Large intestine (tissue), 12 donors: Measurements from ENCODE around the gene SPACA1. TPM values are rescaled to one million over a fixed set of nuclear protein-coding genes. Genes with fewer than 3 reads are reported as not detected.
"Not testable (repeated sequence)": the region's sequence is repeated elsewhere in the genome, so short reads cannot be mapped to it uniquely, and the experiment has no call there.

Experiments used
- DNase-seq, 2 donors: peaks; one replicate each; pipeline versions ENCODE4 v3.0.0 to v3.0.0-alpha.2; 2013
- H3K27ac ChIP-seq: one replicate; pipeline ENCODE4 v1.5.1; 2013; ENCODE audit warnings: low read length
- H3K27me3 ChIP-seq: 2 replicates; pipeline ENCODE4 v1.6.1; 2013; ENCODE audit warnings: low read length; ENCODE audit not compliant: control insufficient read depth, insufficient read depth
- H3K36me3 ChIP-seq: 2 replicates; pipeline ENCODE4 v1.6.1; 2013; ENCODE audit warnings: low read length; ENCODE audit not compliant: control insufficient read depth, insufficient read depth
- H3K4me1 ChIP-seq: one replicate; pipeline ENCODE4 v1.6.1; 2013; ENCODE audit warnings: low read length; ENCODE audit not compliant: control insufficient read depth, insufficient read depth
- H3K4me3 ChIP-seq: one replicate; pipeline ENCODE4 v1.5.1; 2013; ENCODE audit warnings: low read length
- H3K9me3 ChIP-seq: one replicate; pipeline ENCODE4 v1.6.1; 2013; ENCODE audit warnings: mild to moderate bottlenecking, low read depth, low read length, moderate library complexity; ENCODE audit not compliant: control insufficient read depth
- WGBS: methylation state at CpG from one replicate; pipeline ENCODE4 v1.1.5; 2013; ENCODE audit warnings: low lambda C conversion rate; ENCODE audit not compliant: insufficient coverage; 5-methylcytosine and 5-hydroxymethylcytosine counted together
- long read RNA-seq, 11 donors: transcript quantifications; one replicate each; lab custom pipeline, GENCODE V29; 2026
- polyA plus RNA-seq: library from polyadenylated mRNA; unstranded; fragments of 120-200 nt; gene quantifications from one replicate; pipeline ENCODE4 v1.2.1, GENCODE V29; 2013

SPACA1 gene
- polyA plus RNA-seq, result not detected
- long read RNA-seq, donor 1, result 0 reads
- long read RNA-seq, donor 2, result 0 reads
- long read RNA-seq, donor 3, result 0 reads
- long read RNA-seq, donor 4, result 0 reads
- long read RNA-seq, donor 5, result 0 reads
- long read RNA-seq, donor 6, result 0 reads
- long read RNA-seq, donor 7, result 0 reads
- long read RNA-seq, donor 8, result 0 reads
- long read RNA-seq, donor 9, result 0 reads
- long read RNA-seq, donor 10, result 0 reads
- long read RNA-seq, donor 11, result 0 reads

- Histone ChIP-seq H3K27ac (no peak within 1 kb of the TSS), H3K27me3 (no peaks in the 10 kb centered on the region), H3K4me1 (peaks cover 6% of the 10 kb centered on the region), H3K4me3 (no peak within 1 kb of the TSS), H3K9me3 (peaks cover 8% of the 10 kb centered on the region), H3K36me3 (no peaks in the 10 kb centered on the region)
- WGBS, result no CpG with 5 or more reads among the region's 77 CpGs
- DNase-seq, result no peak
These were observed at the start of gene SPACA1 for GRCh38 chr6:88047510-88048150. Gene SPACA1 (plus strand): TSS chr6:88047841. CDS start chr6:88047906, 65 bp downstream.

GRCh38 chr6:88000713-88001112 is 46.9 kb upstream of the SPACA1 start:
- H3K4me1 ChIP-seq, result peaks cover 6% of the 10 kb centered on the region
- H3K4me3 ChIP-seq, result no peak overlapping the region
- no peak overlapping the region for H3K27ac ChIP-seq
- H3K9me3 ChIP-seq, result no peaks in the 10 kb centered on the region
- WGBS, result no CpG with 5 or more reads among the region's 1 CpG
- no peaks in the 10 kb centered on the region for H3K27me3 ChIP-seq
- no peak for DNase-seq
- no peaks in the 10 kb centered on the region for H3K36me3 ChIP-seq

- not testable (repeated sequence) for DNase-seq, H3K27ac ChIP-seq, H3K4me1 ChIP-seq, H3K4me3 ChIP-seq, H3K36me3 ChIP-seq, H3K27me3 ChIP-seq, H3K9me3 ChIP-seq
- WGBS, result no CpG with 5 or more reads among the region's 8 CpGs
These were observed 46.4 kb upstream of the SPACA1 start for GRCh38 chr6:88001279-88001678.

GRCh38 chr6:88004707-88005106 is 42.9 kb upstream of the SPACA1 start:
- Histone ChIP-seq H3K4me3 (no peak overlapping the region), H3K9me3 (no peaks in the 10 kb centered on the region), H3K27me3 (no peaks in the 10 kb centered on the region), H3K4me1 (peaks cover 10% of the 10 kb centered on the region), H3K27ac (peak overlapping the region; percentile 37), H3K36me3 (no peaks in the 10 kb centered on the region)
- peak; percentile 8 to 49 for DNase-seq
- WGBS, result 80% methylated on average over 1 of the region's 4 CpGs

- DNase-seq, result no peak
- no peak overlapping the region for H3K4me3 ChIP-seq
- no peaks in the 10 kb centered on the region for H3K36me3 ChIP-seq
- H3K9me3 ChIP-seq, result no peaks in the 10 kb centered on the region
- no peaks in the 10 kb centered on the region for H3K27me3 ChIP-seq
- peaks cover 10% of the 10 kb centered on the region for H3K4me1 ChIP-seq
- H3K27ac ChIP-seq, result no peak overlapping the region
- 47% methylated on average over 3 of the region's 12 CpGs for WGBS
These were observed 41.1 kb upstream of the SPACA1 start for GRCh38 chr6:88006557-88006956.

GRCh38 chr6:88008411-88008810 is 39.2 kb upstream of the SPACA1 start:
- DNase-seq, result no peak
- 72% methylated on average over 3 of the region's 4 CpGs for WGBS
- Histone ChIP-seq H3K9me3 (no peaks in the 10 kb centered on the region), H3K36me3 (no peaks in the 10 kb centered on the region), H3K4me3 (peak overlapping the region; percentile 0), H3K27ac (peak overlapping the region; percentile 39), H3K27me3 (no peaks in the 10 kb centered on the region), H3K4me1 (peaks cover 10% of the 10 kb centered on the region)

GRCh38 chr6:88008831-88009231 is 38.8 kb upstream of the SPACA1 start:
- Histone ChIP-seq H3K36me3 (no peaks in the 10 kb centered on the region), H3K4me1 (peaks cover 10% of the 10 kb centered on the region), H3K9me3 (no peaks in the 10 kb centered on the region), H3K27me3 (no peaks in the 10 kb centered on the region), H3K4me3 (peak overlapping the region; percentile 0), H3K27ac (peak overlapping the region; percentile 39)
- WGBS, result no CpG with 5 or more reads among the region's 2 CpGs
- DNase-seq, result peak; percentile 8 to 67

GRCh38 chr6:88013015-88013414 is 34.6 kb upstream of the SPACA1 start:
- no peak overlapping the region for H3K4me3 ChIP-seq
- no peaks in the 10 kb centered on the region for H3K36me3 ChIP-seq
- no CpG with 5 or more reads among the region's 3 CpGs for WGBS
- H3K4me1 ChIP-seq, result peaks cover 4% of the 10 kb centered on the region
- peak in 1 of 2 donors; percentile 30 for DNase-seq
- no peak overlapping the region for H3K27ac ChIP-seq
- H3K27me3 ChIP-seq, result no peaks in the 10 kb centered on the region
- no peaks in the 10 kb centered on the region for H3K9me3 ChIP-seq

GRCh38 chr6:88013554-88013953 is 34.1 kb upstream of the SPACA1 start:
- Histone ChIP-seq H3K4me1 (no peaks in the 10 kb centered on the region), H3K36me3 (no peaks in the 10 kb centered on the region), H3K4me3 (no peak overlapping the region), H3K27me3 (no peaks in the 10 kb centered on the region), H3K9me3 (no peaks in the 10 kb centered on the region), H3K27ac (no peak overlapping the region)
- no peak for DNase-seq
- WGBS, result no CpG with 5 or more reads among the region's 2 CpGs

GRCh38 chr6:88020439-88020838 is 27.2 kb upstream of the SPACA1 start:
- Histone ChIP-seq H3K36me3 (no peaks in the 10 kb centered on the region), H3K4me3 (no peak overlapping the region), H3K9me3 (no peaks in the 10 kb centered on the region), H3K4me1 (no peaks in the 10 kb centered on the region), H3K27ac (no peak overlapping the region), H3K27me3 (no peaks in the 10 kb centered on the region)
- WGBS, result 50% methylated on average over 2 of the region's 6 CpGs
- no peak for DNase-seq

GRCh38 chr6:88024696-88025095 is 22.9 kb upstream of the SPACA1 start:
- Histone ChIP-seq H3K27ac (no peak overlapping the region), H3K4me3 (no peak overlapping the region), H3K36me3 (no peaks in the 10 kb centered on the region), H3K9me3 (peaks cover 4% of the 10 kb centered on the region), H3K4me1 (no peaks in the 10 kb centered on the region), H3K27me3 (no peaks in the 10 kb centered on the region)
- WGBS, result 100% methylated on average over 1 of the region's 2 CpGs
- no peak for DNase-seq
